ENCODE data around the gene LONP2. TPM values are rescaled to one million over a fixed set of nuclear protein-coding genes. Genes with fewer than 3 reads are reported as not detected.

Gene LONP2
- total RNA-seq, 4 donors from 2014 or later: 50.8 to 80.9 (median 53.9) TPM

DNA sequence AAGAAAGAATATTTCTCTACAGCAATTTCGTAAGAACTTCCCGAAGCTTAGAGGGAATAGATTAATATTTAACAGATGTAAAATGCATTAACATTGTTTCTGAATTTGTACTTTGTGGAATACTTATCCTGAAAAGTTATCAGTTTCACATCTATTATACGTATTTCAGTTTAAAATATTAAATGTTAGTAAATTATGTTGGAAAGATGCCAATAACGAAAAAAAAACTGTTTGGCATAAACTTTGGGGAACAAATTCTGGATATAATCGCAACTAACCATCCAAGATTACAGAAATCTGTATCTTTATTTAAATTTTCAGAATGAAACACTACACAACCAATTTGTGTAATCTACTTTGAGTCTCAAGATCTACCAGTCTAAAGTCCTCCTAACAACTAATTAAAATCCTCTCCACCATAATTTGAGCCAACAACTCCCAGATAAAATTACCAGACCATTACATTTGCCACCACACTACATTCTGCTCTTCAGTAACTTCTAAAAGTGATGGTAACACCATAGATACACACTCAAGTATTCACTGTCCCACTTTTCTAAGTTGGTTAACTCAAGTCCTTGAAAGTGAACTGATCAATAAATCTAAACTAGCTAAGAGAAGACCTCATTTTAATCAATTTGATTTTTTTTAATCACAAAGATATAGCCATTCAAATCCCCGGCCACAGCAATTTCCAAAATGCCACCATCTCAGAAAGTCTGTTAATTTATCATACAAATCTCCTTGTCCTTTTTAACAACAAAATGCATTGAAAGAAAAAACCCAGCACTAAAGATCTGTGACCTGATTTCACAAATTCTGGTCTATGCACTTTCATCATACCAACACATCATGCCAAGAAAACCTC, 139.1 kb downstream of the LONP2 start:
- DNase-seq (ENCODE audit: low spot score) (no peak), ATAC-seq (ENCODE audit: low FRiP score) (no peak)
- TF ChIP-seq, protein P1, sequence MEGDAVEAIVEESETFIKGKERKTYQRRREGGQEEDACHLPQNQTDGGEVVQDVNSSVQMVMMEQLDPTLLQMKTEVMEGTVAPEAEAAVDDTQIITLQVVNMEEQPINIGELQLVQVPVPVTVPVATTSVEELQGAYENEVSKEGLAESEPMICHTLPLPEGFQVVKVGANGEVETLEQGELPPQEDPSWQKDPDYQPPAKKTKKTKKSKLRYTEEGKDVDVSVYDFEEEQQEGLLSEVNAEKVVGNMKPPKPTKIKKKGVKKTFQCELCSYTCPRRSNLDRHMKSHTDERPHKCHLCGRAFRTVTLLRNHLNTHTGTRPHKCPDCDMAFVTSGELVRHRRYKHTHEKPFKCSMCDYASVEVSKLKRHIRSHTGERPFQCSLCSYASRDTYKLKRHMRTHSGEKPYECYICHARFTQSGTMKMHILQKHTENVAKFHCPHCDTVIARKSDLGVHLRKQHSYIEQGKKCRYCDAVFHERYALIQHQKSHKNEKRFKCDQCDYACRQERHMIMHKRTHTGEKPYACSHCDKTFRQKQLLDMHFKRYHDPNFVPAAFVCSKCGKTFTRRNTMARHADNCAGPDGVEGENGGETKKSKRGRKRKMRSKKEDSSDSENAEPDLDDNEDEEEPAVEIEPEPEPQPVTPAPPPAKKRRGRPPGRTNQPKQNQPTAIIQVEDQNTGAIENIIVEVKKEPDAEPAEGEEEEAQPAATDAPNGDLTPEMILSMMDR (IDR thresholded peaks at IDR 0.05): no peak

DNA sequence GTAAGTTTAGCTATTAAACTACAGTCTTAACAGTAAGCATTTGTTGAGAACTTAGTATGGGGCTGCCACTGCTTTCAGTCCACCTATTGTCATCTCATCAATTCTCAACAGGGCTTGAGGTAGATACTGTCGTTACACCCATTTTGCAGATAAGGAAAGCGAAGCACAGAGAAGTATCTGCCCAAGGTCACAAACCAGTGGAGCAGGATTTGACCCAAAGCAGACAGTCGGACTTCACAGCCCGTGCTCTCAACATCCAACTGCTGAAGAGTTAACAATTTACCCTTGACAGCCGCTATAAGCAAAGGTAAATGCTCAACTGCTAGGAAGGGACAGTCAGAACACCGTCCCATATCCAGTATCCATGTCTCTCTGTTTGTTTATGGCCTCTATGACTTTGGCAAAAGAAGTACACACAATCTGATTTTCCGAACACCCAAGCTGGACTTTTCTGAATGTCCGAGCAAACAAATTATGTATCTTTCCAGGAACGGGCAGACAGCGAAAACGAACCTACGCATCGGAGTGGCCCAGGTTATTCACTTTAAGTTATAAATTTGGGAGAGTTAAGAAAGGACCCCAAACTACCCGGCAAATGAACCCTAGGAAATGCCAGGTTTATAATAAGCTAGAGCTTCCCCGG, 139.9 kb downstream of the LONP2 start:
- ATAC-seq (ENCODE audit: low FRiP score) (no peak), DNase-seq (ENCODE audit: low spot score) (no peak)
- TF ChIP-seq, protein P1 (IDR thresholded peaks at IDR 0.05): no peak

DNA sequence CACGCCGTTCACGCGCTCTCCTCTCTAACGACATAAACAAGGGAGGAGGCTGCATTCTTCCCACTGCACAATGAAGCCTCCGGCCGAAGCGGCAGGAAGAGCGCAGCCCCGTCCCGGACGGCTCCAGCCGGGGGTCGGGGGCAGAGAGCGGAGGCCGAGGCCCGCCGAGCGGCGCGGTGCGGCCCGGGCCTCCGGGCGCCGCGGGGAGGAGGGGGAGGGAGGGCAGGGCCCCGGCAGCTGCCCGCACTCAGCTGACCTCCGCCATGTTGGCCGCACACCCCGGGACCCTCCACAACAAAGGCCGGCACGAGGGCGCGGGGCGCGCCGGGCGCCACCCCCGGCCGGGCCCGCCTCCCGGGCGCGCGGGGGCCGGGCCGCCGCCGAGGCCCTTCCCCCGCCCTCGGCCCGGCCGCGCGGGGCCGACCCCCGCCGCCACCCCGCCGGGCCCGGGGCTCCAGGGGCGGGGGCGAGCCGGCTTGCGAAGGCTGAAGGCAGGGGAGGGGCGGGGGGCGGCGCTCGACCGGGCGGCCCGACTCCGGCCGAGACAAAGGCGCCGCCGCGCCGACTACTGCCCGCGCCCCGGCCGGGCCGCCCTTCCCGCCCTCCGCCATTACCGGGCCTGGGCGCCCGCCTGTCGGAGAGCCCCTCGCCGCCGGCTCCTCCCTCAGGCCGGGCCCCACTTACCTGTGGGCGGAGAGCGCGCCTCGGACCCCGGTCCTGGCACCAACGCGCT, 140.6 kb downstream of the LONP2 start:
- ATAC-seq (ENCODE audit: low FRiP score) (peak; percentile 85), DNase-seq (ENCODE audit: low spot score) (no peak)
- TF ChIP-seq, protein P1 (IDR thresholded peaks at IDR 0.05): no peak

DNA sequence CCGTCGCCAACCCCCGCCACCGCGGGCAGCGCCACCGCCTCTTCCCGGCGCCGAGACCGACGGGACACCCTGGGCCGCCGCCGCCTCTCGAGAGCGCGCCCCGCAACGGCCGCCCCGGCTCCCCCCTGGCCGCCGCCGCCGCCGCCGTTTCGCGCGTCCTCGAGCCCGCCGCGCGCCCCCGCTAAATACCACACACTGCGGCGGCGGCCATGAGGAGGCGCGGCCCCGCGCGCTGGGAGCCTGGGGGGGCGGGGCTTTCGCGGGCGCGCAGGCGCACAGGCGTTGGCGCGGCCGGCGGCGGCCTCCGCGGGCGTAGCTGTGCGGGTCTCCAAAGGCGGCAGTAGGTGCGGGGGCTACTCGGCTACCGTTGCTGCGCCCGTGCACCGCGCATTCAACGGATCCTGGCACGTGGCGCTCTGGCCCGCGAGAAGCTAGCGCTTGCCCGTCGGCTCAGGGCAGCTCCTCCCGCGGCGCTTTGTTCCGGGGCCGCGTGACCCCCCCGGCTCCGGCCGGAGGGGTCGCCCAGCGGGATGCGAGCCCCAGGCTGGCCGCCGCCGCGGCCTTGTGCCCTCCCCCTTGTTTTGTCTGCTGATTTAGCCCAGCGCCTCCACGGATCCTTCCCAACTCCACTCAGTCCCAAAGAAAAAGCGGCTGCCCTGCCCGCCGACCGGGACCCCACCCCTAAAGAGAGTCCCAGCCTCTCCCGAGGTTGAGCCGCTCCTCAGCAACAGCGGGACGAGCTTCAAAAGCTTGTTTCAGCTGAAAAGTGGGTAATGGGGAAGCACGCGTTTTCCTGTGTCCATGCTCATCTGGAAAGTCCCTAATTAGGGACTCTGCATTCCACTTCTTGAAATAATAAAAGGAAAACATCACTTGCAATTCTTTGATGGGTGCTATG, 141.4 kb downstream of the LONP2 start, which contains the start of gene SIAH1:
SIAH1 (minus strand) TSS at position 161 of the 898 bp plus-strand sequence. CDS start 22,985 bp downstream, outside the sequence.
- DNase-seq (ENCODE audit: low spot score) (peak; percentile 69), ATAC-seq (ENCODE audit: low FRiP score) (peak; percentile 92)
- TF ChIP-seq, protein P1 (IDR thresholded peaks at IDR 0.05): no peak

DNA sequence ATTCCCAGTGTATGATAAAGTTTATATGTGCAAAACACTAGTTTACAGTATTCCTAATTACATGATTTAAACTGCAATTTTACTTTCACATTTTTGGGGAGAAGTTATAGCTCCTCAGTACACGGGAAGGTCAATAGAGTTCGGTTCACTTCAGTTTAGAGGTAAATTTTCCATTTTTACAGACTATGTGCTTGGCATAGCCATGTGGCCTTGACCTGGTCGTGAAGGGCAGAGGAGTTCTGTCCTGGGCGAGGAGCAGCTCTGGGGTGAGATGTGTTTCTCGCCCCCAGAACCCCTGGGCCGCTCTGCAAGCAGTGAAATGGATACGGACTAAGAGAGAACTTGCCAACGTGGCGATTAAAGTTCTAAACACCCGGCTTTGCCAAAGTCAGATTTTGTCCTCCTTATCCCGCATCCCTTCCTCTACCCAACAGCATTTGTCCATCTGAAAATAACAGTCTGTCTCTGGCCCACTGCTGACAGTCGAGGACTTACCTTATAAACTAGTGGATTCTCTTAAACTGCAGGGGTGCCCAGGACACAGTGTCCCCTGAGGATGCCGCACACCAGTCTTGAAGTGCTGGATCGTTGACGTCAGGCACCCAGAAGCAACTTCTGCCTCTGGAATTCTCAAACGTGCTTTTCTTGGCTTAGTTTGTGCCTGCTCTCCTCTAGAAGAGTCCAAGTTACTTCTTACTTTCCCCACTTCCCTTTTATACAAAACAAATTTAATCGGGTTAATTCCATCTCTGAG, 142.6 kb downstream of the LONP2 start:
- DNase-seq (ENCODE audit: low spot score) (no peak), ATAC-seq (ENCODE audit: low FRiP score) (no peak)
- TF ChIP-seq, protein P1 (IDR thresholded peaks at IDR 0.05): no peak
